Body of pancreas (tissue), 4 donors: ENCODE data around the gene TLDC2. TPM values are rescaled to one million over a fixed set of nuclear protein-coding genes. Genes with fewer than 3 reads are reported as not detected.
A peak's percentile ranks its signal among the peaks of the same experiment; 100 is the strongest.

Experiments
- ATAC-seq: fragments of 150-250 bp; one replicate; pipeline ENCODE4 v1.9.1; 2016
- DNase-seq, 4 donors: peaks; one replicate each; pipeline ENCODE4 v3.0.0-alpha.2; 2019
- H3K27ac ChIP-seq, 4 donors: fragments of 200-600 bp; sonication (generic); 1 replicate in 3 of 4; 2 replicates in 1 of 4; pipeline versions ENCODE4 v1.5.1 to v1.6.1; 2016 to 2019; ENCODE audit warnings: mild to moderate bottlenecking in 1 of 4, mixed read lengths in 1 of 4, moderate library complexity in 1 of 4
- H3K27me3 ChIP-seq, 2 donors: fragments of 200-600 bp; sonication (generic); one replicate each; pipeline ENCODE4 v1.6.0; 2016; ENCODE audit warnings: mild to moderate bottlenecking in 1 of 2
- H3K36me3 ChIP-seq, 2 donors: fragments of 200-600 bp; sonication (generic); replicated peaks in 1 of 2; 2 replicates each; pipeline ENCODE4 v1.5.1; 2016; ENCODE audit warnings: low read depth in 2 of 2; ENCODE audit not compliant: insufficient read depth in 1 of 2
- H3K4me1 ChIP-seq: fragments of 200-600 bp; sonication (generic); one replicate; pipeline ENCODE4 v1.6.0; 2016
- H3K4me3 ChIP-seq, 2 donors: fragments of 200-600 bp; sonication (generic); 1 replicate in 1 of 2; 2 replicates in 1 of 2; pipeline ENCODE4 v1.5.1; 2016 to 2019
- H3K9me3 ChIP-seq, 3 donors: fragments of 200-600 bp; sonication (generic); 1 replicate in 2 of 3; 2 replicates in 1 of 3; pipeline ENCODE4 v1.5.1; 2016
- POLR2A ChIP-seq, 3 donors: fragments of 450-650 bp; IDR thresholded peaks; one replicate each; pipeline ENCODE4 v1.6.1; 2016; ENCODE audit warnings: antibody characterized with exemption in 3 of 3, mild to moderate bottlenecking in 2 of 3
- WGBS, 2 donors: methylation state at CpG; one replicate each; pipeline ENCODE4 v1.1.5; 2017; 5-methylcytosine and 5-hydroxymethylcytosine counted together
- intact Hi-C: fragments of 100-400 bp; cut with DNase I; formaldehyde crosslinking; loops from one replicate; pipeline ENCODE4 v1.15.1; 2023
- total RNA-seq, 2 donors: library from RNA; depleted of rRNA; stranded (reverse); fragments of >200 nt; gene quantifications; one replicate each; pipeline ENCODE4 v1.1.0, GENCODE V29; 2016
- TF ChIP-seq, protein P1 (sequence below), 7 experiments: fragments of 450-650 bp in 4 of 7; fragments of 200-600 bp in 3 of 7; sonication (generic) in 3 of 7; IDR thresholded peaks; one replicate each; pipeline ENCODE4 v1.5.1; 2016 to 2019; ENCODE audit warnings: antibody characterized with exemption in 7 of 7

Gene TLDC2
- total RNA-seq, 2 donors from 2014 or later, result not detected

DNA sequence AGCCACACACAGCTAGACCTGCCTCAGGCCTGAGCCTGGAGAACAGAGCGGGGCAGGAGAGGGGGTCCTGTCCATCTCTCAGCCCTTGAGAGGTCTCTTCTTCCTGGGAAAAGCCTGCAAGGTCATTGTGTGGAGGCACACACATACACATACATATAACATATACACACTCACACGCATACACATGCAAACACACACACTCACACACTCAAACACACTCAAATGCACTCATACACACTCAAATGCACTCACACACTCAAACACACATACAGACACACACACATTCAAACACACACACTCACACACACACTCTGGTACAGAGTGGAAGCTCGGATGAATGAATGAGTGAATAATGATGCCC lies 515 bp downstream of the TLDC2 start:
- Histone ChIP-seq H3K27me3 (no peaks in the 10 kb centered on the region), H3K36me3 (no peaks in the 10 kb centered on the region), H3K4me3 (no peak overlapping the region), H3K4me1 (no peaks in the 10 kb centered on the region), H3K27ac (no peak overlapping the region), H3K9me3 (no peaks in the 10 kb centered on the region)
- TF ChIP-seq POLR2A (IDR thresholded peaks at IDR 0.05), result no peak
- TF ChIP-seq, protein P1, sequence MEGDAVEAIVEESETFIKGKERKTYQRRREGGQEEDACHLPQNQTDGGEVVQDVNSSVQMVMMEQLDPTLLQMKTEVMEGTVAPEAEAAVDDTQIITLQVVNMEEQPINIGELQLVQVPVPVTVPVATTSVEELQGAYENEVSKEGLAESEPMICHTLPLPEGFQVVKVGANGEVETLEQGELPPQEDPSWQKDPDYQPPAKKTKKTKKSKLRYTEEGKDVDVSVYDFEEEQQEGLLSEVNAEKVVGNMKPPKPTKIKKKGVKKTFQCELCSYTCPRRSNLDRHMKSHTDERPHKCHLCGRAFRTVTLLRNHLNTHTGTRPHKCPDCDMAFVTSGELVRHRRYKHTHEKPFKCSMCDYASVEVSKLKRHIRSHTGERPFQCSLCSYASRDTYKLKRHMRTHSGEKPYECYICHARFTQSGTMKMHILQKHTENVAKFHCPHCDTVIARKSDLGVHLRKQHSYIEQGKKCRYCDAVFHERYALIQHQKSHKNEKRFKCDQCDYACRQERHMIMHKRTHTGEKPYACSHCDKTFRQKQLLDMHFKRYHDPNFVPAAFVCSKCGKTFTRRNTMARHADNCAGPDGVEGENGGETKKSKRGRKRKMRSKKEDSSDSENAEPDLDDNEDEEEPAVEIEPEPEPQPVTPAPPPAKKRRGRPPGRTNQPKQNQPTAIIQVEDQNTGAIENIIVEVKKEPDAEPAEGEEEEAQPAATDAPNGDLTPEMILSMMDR (IDR thresholded peaks at IDR 0.05), result no peak
- ATAC-seq (no peak), DNase-seq (no peak)
- intact Hi-C loops, result no loop called here
- WGBS, 2 donors, result 78 to 86% methylated on average over 2 to 3 of the region's 3 CpGs

DNA sequence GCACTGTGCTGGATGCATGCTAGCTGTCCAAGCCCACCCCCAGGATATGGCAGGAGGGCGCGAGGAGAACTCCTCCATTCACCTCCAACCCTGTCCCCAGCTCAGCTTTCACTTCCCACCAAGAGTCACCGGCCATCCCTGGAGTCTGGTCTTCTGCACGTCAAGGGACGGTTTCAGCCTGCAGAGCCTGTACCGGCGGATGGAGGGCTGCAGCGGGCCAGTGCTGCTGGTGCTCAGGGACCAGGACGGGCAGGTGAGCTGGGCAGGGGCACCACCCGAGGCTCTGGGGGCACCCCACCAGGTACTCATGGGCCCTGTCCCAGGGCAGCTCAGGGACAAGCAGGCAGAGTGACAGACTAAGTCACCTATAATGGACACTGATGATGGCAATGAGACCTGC lies 3.0 kb downstream of the TLDC2 start:
- intact Hi-C loops, result no loop called here
- no peaks in the 10 kb centered on the region for H3K27me3 ChIP-seq
- WGBS, 2 donors, result 65 to 88% methylated on average over 3 to 8 of the region's 10 CpGs
- H3K4me1 ChIP-seq, result no peaks in the 10 kb centered on the region
- DNase-seq (no peak), ATAC-seq (no peak)
- no peak for TF ChIP-seq POLR2A (IDR thresholded peaks at IDR 0.05)
- TF ChIP-seq, protein P1 (IDR thresholded peaks at IDR 0.05), result no peak
- no peak overlapping the region for H3K27ac ChIP-seq
- no peak overlapping the region for H3K4me3 ChIP-seq
- no peaks in the 10 kb centered on the region for H3K36me3 ChIP-seq
- no peaks in the 10 kb centered on the region for H3K9me3 ChIP-seq

DNA sequence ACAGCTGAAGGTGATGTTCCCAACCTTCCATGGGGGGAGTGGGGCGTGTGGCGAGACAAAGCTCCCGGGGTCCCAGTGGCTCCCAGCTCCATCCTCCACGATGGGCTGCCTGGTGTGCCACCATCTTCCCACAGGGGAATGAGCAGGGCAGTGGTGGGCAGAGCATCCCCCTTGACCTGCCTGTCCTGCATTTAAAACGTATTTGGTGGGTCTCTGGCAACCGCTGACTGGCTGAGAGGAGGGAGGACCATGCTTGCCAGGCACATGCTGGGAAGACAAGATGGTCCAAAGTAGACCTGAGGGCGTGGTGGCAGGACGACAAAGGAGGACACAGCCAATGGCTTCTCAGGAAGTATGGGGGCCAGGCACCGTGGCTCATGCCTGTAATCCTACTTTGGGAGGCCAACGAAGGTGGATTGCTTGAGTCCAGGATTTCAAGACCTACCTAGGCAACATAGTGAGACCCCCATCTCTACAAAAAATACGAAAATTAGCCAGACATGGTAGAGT lies 4.9 kb downstream of the TLDC2 start:
- 78 to 86% methylated on average over 9 to 11 of the region's 11 CpGs for WGBS, 2 donors
- intact Hi-C loops, result no loop called here

DNA sequence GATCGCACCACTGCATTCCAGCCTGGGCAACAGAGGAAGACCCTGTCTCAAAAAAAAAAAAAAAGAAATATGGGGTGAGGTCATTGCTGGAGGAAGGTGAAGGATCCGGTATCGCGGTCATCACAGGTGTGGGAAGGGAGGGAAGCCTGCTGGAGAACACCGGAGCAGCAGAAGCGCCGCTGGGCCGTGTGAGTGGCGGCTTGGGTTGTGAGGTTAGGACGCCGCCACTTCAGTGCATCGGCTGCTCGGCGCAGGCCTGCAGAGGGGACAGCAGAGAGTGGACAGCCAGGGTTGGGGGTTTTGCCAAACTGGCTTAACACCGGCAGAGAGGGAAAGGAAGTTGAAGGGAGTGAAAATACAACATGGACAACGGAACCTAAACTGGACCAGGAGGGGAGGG lies 5.4 kb downstream of the TLDC2 start:
- DNase-seq, result no peak
- Histone ChIP-seq H3K36me3 (no peaks in the 10 kb centered on the region), H3K27me3 (no peaks in the 10 kb centered on the region), H3K4me3 (no peak overlapping the region), H3K27ac (peak overlapping the region in 2 of 4 donors; percentile 44 to 59), H3K9me3 (no peaks in the 10 kb centered on the region), H3K4me1 (no peaks in the 10 kb centered on the region)
- ATAC-seq, result no peak
- TF ChIP-seq POLR2A (IDR thresholded peaks at IDR 0.05), result no peak
- TF ChIP-seq, protein P1 (IDR thresholded peaks at IDR 0.05), result no peak
- WGBS, 2 donors, result 78 to 84% methylated on average over 16 of the region's 16 CpGs
- intact Hi-C loops, result no loop called here

More for the DNA sequence above, 4.9 kb downstream of the TLDC2 start:
- H3K27me3 ChIP-seq, result no peaks in the 10 kb centered on the region
- ATAC-seq (no peak), DNase-seq (no peak)
- no peaks in the 10 kb centered on the region for H3K9me3 ChIP-seq
- H3K36me3 ChIP-seq, result no peaks in the 10 kb centered on the region
- H3K4me1 ChIP-seq, result no peaks in the 10 kb centered on the region
- TF ChIP-seq, protein P1 (IDR thresholded peaks at IDR 0.05), result no peak
- no peak for TF ChIP-seq POLR2A (IDR thresholded peaks at IDR 0.05)
- no peak overlapping the region for H3K27ac ChIP-seq
- H3K4me3 ChIP-seq, result no peak overlapping the region

DNA sequence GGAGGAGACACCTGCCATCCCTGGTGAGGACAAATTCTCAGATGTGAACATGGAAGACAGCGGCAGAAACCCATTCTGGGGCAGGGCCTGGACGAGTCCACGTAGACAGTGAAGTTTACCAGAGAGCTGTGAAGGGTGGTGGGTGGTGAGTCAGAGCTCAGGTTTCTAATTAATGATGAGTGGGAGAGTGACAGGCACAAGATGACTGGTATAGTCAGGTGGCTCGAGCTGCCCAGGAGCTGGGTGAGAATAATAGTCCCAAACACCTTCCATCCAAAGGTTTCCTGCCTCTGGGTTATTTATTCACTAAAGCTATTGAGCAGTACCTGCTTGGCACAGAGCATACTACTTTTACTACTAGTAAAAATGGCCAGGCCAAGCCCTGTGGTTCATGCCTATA lies 6.0 kb downstream of the TLDC2 start:
- ATAC-seq, result peak; percentile 74
- Histone ChIP-seq H3K36me3 (no peaks in the 10 kb centered on the region), H3K27ac (peak overlapping the region in 2 of 4 donors; percentile 44 to 59), H3K4me3 (no peak overlapping the region), H3K27me3 (no peaks in the 10 kb centered on the region), H3K4me1 (peaks cover 3% of the 10 kb centered on the region), H3K9me3 (no peaks in the 10 kb centered on the region)
- peak in 1 of 4 donors; percentile 35 for DNase-seq
- 45 to 50% methylated on average over 4 of the region's 4 CpGs for WGBS, 2 donors
- no peak for TF ChIP-seq POLR2A (IDR thresholded peaks at IDR 0.05)
- TF ChIP-seq, protein P1 (IDR thresholded peaks at IDR 0.05), result no peak
- intact Hi-C loops, result no loop called here
